B cell (primary cell): Measurements from ENCODE around the gene MTLN. TPM values are rescaled to one million over a fixed set of nuclear protein-coding genes. Genes with fewer than 3 reads are reported as not detected.

Source experiments
- ATAC-seq: fragments of 200-7000 bp; cut with Tn5 transposase; one replicate; pipeline ENCODE4 v1.10.0; 2021; ENCODE audit warnings: low read depth, mild to moderate bottlenecking, moderate number of reproducible peaks, moderate library complexity
- CTCF ChIA-PET: fragments of 350-600 bp; sonication (Branson Sonifier 250); formaldehyde crosslinking; loops from one replicate; lab custom pipeline; 2021; ENCODE audit warnings: antibody characterized with exemption, inconsistent platforms; lab: Charles Lee
- POLR2A ChIA-PET: fragments of 350-600 bp; sonication (Branson Sonifier 250); formaldehyde crosslinking; loops from one replicate; lab custom pipeline; 2021; ENCODE audit warnings: antibody characterized with exemption; lab: Charles Lee
- DNase-seq: peaks from one replicate; pipeline ENCODE4 v3.0.0; 2013
- H2AFZ ChIP-seq: 2 replicates; pipeline ENCODE4 v1.6.1; 2012; ENCODE audit warnings: mild to moderate bottlenecking, low read depth, low read length; ENCODE audit not compliant: insufficient read depth, poor library complexity, severe bottlenecking
- H3K27ac ChIP-seq, 2 donors: 1 replicate in 1 of 2; 2 replicates in 1 of 2; pipeline ENCODE4 v1.5.1; 2012 to 2013; ENCODE audit warnings: low read length in 2 of 2, mild to moderate bottlenecking in 2 of 2, moderate library complexity in 1 of 2
- H3K27me3 ChIP-seq, 4 experiments: fragments of 200-600 bp in 1 of 4; sonication (generic) in 1 of 4; replicated peaks in 1 of 4; 1 replicate in 2 of 4; 2 replicates in 2 of 4; pipeline versions ENCODE4 v1.6.1 to v1.7.0; 2013 to 2016; ENCODE audit warnings: low read length in 3 of 4, mild to moderate bottlenecking in 2 of 4, mixed read lengths in 1 of 4, moderate library complexity in 1 of 4; ENCODE audit not compliant: insufficient read depth in 4 of 4, control insufficient read depth in 3 of 4; ENCODE audit errors: control extremely low read depth in 1 of 4
- H3K36me3 ChIP-seq, 2 experiments: replicated peaks in 1 of 2; 1 replicate in 1 of 2; 2 replicates in 1 of 2; pipeline versions ENCODE4 v1.6.1 to v1.7.1; 2013; ENCODE audit warnings: low read length in 1 of 2; ENCODE audit not compliant: insufficient read depth in 2 of 2, control insufficient read depth in 1 of 2; ENCODE audit errors: control extremely low read depth in 1 of 2, extremely low read depth in 1 of 2
- H3K4me1 ChIP-seq, 2 donors: fragments of 200-600 bp in 1 of 2; sonication (generic) in 1 of 2; 1 replicate in 1 of 2; 2 replicates in 1 of 2; pipeline versions ENCODE4 v1.5.1 to v1.6.1; 2013 to 2017; ENCODE audit warnings: low read length in 2 of 2; ENCODE audit not compliant: control insufficient read depth in 2 of 2, insufficient read depth in 2 of 2
- H3K4me2 ChIP-seq: replicated peaks from 2 replicates; pipeline ENCODE3; 2012; ENCODE audit warnings: mild to moderate bottlenecking, low read depth, low read length; ENCODE audit not compliant: poor library complexity, severe bottlenecking
- H3K4me3 ChIP-seq, 5 experiments: fragments of 200-600 bp in 1 of 5; sonication (generic) in 1 of 5; 1 replicate in 3 of 5; 2 replicates in 2 of 5; pipeline versions ENCODE4 v1.5.1 to v1.7.0; 2011 to 2016; ENCODE audit warnings: low read length in 4 of 5, mild to moderate bottlenecking in 4 of 5, low read depth in 2 of 5, control low read depth in 1 of 5, moderate library complexity in 1 of 5; ENCODE audit not compliant: insufficient read depth in 1 of 5; ENCODE audit errors: control extremely low read depth in 1 of 5, extremely low read depth in 1 of 5
- H3K79me2 ChIP-seq: fragments of 200-600 bp; sonication (generic); one replicate; pipeline ENCODE4 v1.6.0; 2016; ENCODE audit warnings: low read length; ENCODE audit not compliant: control insufficient read depth, insufficient read depth
- H3K9ac ChIP-seq: fragments of 200-600 bp; sonication (generic); 2 replicates; pipeline ENCODE4 v1.6.1; 2017; ENCODE audit warnings: mild to moderate bottlenecking, low read length, moderate library complexity
- H3K9me3 ChIP-seq, 3 donors: one replicate each; pipeline versions ENCODE4 v1.6.1 to v1.7.1; 2013; ENCODE audit warnings: low read length in 2 of 3; ENCODE audit not compliant: control insufficient read depth in 2 of 3, insufficient read depth in 1 of 3; ENCODE audit errors: control extremely low read depth in 1 of 3
- H4K20me1 ChIP-seq: 2 replicates; pipeline ENCODE4 v1.6.0; 2012; ENCODE audit warnings: mild to moderate bottlenecking, low read length; ENCODE audit not compliant: insufficient read depth, control insufficient read depth, poor library complexity, severe bottlenecking
- H3K27ac Mint-ChIP-seq: one replicate; pipeline ENCODE4 v1.8.0; 2021; ENCODE audit warnings: mixed read lengths
- H3K27me3 Mint-ChIP-seq: one replicate; pipeline ENCODE4 v1.8.0; 2021; ENCODE audit warnings: mixed read lengths
- H3K4me1 Mint-ChIP-seq: one replicate; pipeline ENCODE4 v1.8.0; 2021; ENCODE audit warnings: mixed read lengths
- H3K4me3 Mint-ChIP-seq: one replicate; pipeline ENCODE4 v1.8.0; 2021; ENCODE audit warnings: mixed read lengths
- H3K9me3 Mint-ChIP-seq: one replicate; pipeline ENCODE4 v1.8.0; 2022; ENCODE audit warnings: mixed read lengths; ENCODE audit not compliant: insufficient read depth
- CTCF ChIP-seq: fragments of 200-600 bp; IDR thresholded peaks from one replicate; pipeline ENCODE4 v1.8.0; 2022; ENCODE audit warnings: antibody characterized with exemption, mild to moderate bottlenecking
- EZH2 ChIP-seq: IDR thresholded peaks from 2 replicates; pipeline ENCODE4 v1.6.1; 2012; ENCODE audit warnings: borderline replicate concordance, low read depth, mild to moderate bottlenecking, moderate library complexity, low read length; ENCODE audit not compliant: insufficient read depth, poor library complexity, severe bottlenecking
- WGBS: methylation state at CpG from one replicate; pipeline ENCODE4 v1.1.5; 2013; ENCODE audit warnings: missing lambda C conversion rate; ENCODE audit not compliant: insufficient coverage; 5-methylcytosine and 5-hydroxymethylcytosine counted together
- intact Hi-C: fragments of 100-400 bp; cut with micrococcal nuclease; formaldehyde crosslinking; loops from one replicate; pipeline ENCODE4 v1.10.0; 2022
- polyA plus RNA-seq: library from polyadenylated mRNA; depleted of rRNA; stranded (reverse); fragments of >200 nt; gene quantifications from 2 replicates; pipeline ENCODE4 v1.2.3, GENCODE V29; 2012
- total RNA-seq, 2 donors: library from RNA; stranded (reverse); fragments of 120-200 nt in 1 of 2; gene quantifications; 1 replicate in 1 of 2; 2 replicates in 1 of 2; pipeline versions ENCODE4 v1.2.3 to v1.2.4, GENCODE V29; 2013 to 2022

The MTLN gene
- total and polyA plus RNA-seq, 2 donors (not counting 1 experiment from before 2014, with no cell fraction given), result 23.2 to 27.2 TPM

- no peaks in the 10 kb centered on the region for H3K79me2 ChIP-seq
- peak overlapping the region; percentile 91 for H3K4me2 ChIP-seq
- peaks cover 29% of the 10 kb centered on the region for H3K4me1 Mint-ChIP-seq
- H3K27ac Mint-ChIP-seq, result no peak overlapping the region
- peak overlapping the region in 1 of 5 experiments; percentile 73 for H3K4me3 ChIP-seq
- H4K20me1 ChIP-seq, result no peaks in the 10 kb centered on the region
- peaks cover 8 to 11% of the 10 kb centered on the region in 2 donors for H3K4me1 ChIP-seq
- H3K27ac ChIP-seq, result no peak overlapping the region
- peak overlapping the region; percentile 82 for H3K9ac ChIP-seq
- no peaks in the 10 kb centered on the region for H3K9me3 ChIP-seq
- ChIA-PET POLR2A (no interaction called here), CTCF (no interaction called here)
- H2AFZ ChIP-seq, result peak overlapping the region; percentile 98
- ATAC-seq (no peak), DNase-seq (no peak)
- H3K36me3 ChIP-seq, result peaks cover 0 to 3% of the 10 kb centered on the region in 2 experiments
- WGBS, result no CpG with 5 or more reads among the region's 3 CpGs
- no peaks in the 10 kb centered on the region for H3K9me3 Mint-ChIP-seq
- H3K4me3 Mint-ChIP-seq, result peak overlapping the region; percentile 88
- TF ChIP-seq EZH2, result no peak
- no peak for TF ChIP-seq CTCF
- no peaks in the 10 kb centered on the region for H3K27me3 ChIP-seq
- no peaks in the 10 kb centered on the region for H3K27me3 Mint-ChIP-seq
- intact Hi-C loops, result no loop called here
Observed at GRCh38 chr2:110205660-110206455, 6.5 kb downstream of the MTLN start.
